ENCODE measurements around the gene FOSB.

DNA sequence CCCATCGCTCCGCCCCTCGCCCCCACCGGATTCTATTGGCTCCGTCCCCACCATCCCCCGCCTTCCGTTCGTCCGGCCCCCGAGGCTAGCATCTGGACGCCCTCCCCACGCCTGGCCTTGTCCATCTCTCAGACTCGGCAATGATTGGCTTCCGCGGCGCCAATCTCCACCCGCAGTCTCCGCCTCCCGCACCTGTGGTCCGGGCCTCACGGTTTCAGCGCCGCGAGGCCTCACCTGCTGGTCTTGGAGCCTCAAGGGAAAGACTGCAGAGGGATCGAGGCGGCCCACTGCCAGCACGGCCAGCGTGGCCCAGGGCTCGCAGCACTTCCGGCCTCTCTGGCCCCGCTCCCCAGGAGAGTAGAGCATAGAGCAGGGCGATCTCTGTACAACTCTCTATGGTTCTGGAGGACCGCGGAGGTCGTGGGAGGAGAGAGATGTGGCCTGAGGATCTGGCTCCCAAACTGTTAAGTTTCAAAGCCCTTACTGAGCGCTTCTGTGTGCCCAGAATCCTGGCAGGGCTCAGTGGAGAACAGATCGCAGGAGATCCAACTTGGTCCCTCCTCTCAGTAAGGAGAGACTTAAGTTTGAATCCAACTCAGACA lies 44.1 kb upstream of the FOSB start, which contains the start of gene ERCC1:
- TF ChIP-seq CTCF (IDR thresholded peaks at IDR 0.05) (no peak), POLR2AphosphoS5 (IDR thresholded peaks at IDR 0.05) (peak; percentile 77 to 85), EP300 (IDR thresholded peaks at IDR 0.05) (peak in 1 of 4 donors; percentile 54), POLR2A (IDR thresholded peaks at IDR 0.05) (peak in 3 of 4 donors; percentile 20 to 81 (median 27))
